Renal cortex interstitium (tissue), 11 donors: ENCODE measurements around the gene SLC25A3. TPM values are rescaled to one million over a fixed set of nuclear protein-coding genes. Genes with fewer than 3 reads are reported as not detected.
"Not testable (repeated sequence)": the region's sequence is repeated elsewhere in the genome, so short reads cannot be mapped to it uniquely, and the experiment has no call there.

Experiments
- DNase-seq, 11 donors: peaks; one replicate each; pipeline ENCODE4 v3.0.0-alpha.2; 2013; ENCODE audit warnings: low read depth in 9 of 11, low spot score in 4 of 11; ENCODE audit errors: extremely low read depth in 1 of 11
- polyA plus RNA-seq, 3 donors: library from polyadenylated mRNA; unstranded; fragments of 120-200 nt; gene quantifications; one replicate each; pipeline ENCODE4 v1.2.1, GENCODE V29; 2013; ENCODE audit not compliant: insufficient read length in 3 of 3

Gene SLC25A3
- polyA plus RNA-seq, 3 donors = 575 to 775 (median 658) TPM

DNA sequence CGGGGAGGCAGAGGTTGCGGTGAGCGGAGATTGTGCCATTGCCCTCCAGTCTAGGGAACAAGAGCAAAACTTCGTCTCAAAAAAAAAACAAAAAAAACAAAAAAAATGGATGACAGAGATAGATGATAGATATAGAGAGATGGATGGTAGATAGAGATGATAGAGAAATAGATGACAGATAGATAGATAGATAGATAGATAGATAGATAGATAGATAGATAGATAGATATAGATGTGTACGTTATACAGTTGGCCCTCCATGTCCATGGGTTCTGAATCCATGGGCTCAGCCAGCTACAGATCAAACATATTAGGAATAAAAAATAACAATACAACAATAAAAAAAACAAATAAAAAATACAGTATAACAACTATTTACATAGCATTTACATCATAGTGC lies 12.8 kb upstream of the SLC25A3 start:
- no peak for DNase-seq

DNA sequence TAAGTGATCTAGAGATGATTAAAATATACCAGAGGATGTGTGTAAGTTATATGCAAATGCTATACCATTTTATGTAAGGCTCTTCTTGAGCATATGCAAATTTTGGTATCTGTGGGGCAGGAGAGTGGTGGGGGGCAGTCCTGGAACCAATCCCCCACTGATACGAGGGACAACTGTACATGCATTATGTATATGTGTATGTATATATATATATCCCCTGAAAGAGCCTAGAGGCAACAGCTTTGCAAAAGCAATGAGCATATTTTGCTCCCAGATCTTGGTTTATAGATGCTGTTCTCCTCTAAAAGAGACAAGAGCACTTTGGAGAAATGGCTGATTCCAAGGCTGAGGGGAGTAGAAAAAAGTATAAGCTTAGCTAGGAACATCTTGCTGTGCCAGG lies 12.4 kb upstream of the SLC25A3 start:
- no peak for DNase-seq

DNA sequence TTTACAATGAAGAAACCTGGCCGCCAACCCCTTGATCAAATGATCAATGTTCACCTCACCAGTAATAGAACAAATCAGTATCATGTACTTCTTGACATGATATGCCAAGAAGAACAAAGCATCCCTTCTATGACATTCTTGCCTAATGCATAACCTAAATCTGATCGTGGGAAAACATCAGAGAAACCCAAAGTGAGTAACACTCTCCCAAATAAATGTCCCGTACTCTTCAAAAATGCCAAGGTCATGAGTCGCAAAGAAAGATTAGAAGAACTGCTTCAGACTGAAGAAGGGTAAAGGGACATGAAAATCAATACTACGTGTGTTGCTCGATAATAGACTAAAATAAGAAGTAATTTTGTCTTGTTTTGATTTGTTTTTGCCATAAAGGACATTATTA lies 11.4 kb upstream of the SLC25A3 start:
- no peak for DNase-seq

DNA sequence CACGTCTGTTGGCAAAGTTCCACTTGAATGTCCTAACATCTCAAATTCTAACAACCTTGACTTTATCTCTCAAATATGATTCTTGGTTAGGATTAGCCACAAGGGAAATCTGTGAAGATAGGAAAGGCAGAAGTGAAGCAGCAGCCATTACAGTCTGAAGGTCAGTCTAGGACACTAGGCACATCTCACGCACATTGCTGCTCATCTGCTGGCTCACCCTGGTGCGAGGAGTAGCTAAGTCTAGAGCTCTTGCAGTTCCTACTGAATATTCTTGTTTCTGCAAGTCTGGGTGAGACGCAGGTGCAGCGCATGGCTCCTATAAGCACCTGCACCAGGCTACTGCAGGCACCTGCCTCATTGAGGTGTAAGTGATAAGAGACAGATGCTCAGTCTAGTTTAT lies 6.4 kb upstream of the SLC25A3 start:
- DNase-seq = no peak

DNA sequence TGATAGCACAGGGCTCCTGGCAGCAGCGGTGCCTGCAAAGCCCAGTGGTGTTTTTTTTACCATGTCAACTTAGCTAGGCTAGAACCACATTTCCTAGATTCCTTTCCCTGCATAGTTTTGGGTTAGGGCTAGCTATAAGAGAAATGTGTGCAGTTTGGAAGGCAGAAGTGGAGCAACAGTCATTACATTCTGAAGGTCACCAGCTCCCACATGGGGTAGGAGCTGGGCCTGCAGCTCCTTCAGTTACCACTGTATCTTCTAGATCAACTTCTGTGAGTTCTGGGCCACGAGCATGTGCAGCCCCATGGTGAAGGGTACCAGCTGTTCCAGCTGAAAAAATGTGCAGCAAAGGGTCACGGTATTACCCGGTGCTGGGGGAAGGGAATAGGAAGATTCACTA lies 2.3 kb upstream of the SLC25A3 start:
- DNase-seq = no peak

DNA sequence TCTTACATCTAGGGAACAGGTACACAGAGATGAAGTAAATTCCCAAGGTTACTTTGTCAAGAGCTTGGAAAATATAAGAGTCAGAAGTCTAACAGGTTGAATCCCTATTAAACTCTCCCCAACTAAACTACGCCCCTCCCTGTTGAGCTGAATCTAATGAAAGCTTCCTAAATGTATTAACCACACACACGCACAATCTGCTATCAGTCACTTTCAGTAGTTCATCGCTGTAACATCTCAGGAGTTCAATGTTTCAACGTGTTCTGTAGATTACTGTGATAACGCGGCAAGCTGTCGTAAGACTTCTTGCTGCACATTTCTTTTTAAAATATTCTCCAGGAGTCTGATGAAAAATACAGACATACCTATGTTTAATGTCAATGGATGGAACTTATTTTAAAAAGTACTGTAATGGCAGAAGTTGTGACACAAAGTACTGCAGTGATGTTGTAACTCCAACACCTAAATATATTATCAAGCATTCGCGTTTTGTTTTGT lies 612 bp upstream of the SLC25A3 start:
- no peak for DNase-seq

DNA sequence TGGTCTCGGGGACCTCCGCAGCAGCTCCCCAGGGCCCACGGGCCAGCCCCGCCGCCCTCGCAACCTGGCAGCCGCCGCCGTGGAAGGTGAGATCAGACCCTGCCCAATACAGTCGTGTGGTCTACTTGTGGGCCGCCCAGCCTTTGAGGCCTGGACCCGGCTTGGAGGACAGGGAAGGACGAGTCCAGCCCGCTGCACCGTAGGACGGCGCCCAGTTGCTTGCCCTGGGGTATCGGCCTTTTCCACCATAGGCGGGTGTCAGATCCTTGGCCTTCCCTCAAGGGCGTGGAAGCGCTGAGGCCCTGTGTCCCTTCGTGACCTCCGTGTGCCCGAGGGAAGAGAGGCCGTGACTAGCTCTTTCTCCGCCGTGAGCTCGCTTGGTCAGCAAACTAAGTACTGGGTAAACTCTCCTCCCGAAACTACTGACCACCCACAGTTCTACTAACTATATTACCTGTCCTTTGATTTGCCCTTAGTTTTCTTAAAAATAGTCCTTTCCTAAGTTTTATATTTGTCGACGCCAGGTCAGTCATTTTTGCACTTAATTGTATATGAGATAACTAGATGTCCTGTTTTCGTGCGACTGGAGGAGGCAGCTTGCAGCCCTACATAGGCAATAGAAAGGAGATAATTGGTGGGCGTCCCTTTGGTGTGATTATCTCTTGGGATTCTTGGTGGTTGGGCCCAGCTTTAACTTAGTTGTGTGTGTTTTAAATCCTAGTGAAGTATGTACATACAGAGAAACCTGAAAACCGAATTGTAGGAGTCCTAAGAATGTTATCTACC lies 757 bp downstream of the SLC25A3 start:
- peak in 2 of 11 donors; percentile 21 to 22 for DNase-seq

DNA sequence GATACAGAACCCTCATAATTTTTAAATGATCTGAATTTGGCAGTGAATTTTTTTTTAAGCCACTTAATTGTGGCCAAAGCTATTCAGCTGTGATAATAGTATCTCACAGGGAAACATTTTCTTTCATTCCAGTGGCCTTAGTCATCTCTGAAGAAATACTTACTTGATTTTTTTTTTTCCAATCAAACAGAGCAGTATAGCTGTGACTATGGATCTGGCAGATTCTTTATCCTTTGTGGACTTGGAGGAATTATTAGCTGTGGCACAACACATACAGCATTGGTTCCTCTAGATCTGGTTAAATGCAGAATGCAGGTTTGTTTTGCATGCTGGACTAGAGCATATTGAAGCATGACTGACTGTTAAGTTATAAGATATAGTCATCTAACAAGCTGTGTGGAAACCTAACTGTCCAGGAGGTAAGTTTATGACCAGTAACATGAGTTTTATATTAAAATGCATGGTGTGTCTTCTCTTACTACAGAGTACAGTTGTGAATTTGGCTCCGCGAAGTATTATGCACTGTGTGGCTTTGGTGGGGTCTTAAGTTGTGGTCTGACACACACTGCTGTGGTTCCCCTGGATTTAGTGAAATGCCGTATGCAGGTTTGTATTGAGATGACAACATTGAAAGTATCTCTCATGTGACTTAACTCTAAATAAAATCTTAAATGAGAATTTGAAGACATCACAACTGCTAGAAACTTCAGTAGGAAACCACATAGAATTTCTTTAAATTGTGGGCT lies 1.9 kb downstream of the SLC25A3 start:
- no peak for DNase-seq

DNA sequence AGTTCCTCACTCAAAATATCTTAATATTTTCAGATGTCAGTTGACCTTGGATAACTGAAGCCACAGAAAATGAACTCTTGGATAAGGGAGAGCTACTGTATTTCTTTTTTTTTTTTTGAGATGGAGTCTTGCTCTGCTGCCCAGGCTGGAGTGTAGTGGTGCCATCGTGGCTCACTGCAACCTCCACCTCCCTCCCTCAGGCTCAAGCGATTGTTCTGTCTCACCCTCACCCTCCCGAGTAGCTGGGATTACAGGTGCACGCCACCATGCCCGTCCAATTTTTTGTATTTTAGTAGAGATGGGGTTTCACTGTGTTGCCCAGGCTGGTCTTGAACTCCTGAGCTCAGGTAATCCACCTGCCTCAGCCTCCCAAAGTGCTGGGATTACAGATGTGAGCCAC lies 3.8 kb downstream of the SLC25A3 start:
- DNase-seq = not testable (repeated sequence)

DNA sequence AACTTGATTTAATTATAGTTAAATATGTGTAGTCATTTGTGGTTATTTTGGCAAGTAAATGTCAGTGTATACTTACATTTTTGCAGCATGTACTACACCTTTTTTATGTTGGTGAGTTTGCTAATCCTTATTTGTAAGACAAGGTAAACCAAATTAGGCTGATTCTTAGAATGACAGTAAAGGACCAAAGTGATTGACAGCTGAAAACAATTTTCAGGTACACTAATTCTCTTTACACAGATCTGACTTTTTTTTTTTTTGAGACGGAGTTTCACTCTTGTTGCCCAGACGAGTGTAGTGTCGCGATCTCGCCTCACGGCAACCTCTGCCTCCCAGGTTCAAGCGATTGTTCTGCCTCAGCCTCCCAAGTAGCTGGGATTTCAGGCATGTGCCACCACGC lies 8.4 kb downstream of the SLC25A3 start:
- no peak for DNase-seq

DNA sequence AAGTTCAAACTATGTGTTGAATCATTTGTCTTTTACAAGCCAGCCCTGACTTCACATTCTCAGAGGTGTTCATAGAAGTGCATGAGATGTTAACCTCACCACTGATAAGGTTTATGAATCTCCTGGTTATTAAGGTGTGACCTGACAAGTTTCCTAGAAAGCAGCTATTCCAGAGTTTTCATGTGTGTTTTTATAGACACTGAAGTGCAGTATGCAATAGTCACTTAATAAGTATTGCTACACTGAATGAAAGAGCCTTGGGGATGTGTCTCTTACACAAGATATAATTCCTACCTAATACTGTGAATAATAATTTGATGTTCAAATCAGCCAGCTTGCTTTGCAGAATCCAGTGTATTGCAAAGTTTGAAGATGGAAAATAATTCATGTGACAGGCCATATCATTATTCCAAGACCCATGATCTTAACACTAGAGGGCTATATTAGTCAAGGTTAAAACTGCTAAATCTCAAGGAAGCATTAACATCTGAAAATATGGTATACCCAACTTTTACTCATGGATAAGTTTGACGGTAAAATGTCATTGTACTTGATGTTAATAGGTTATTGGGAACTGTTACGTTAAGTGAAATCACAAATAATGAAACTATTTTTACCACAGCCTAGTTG lies 13.0 kb downstream of the SLC25A3 start:
- no peak for DNase-seq

DNA sequence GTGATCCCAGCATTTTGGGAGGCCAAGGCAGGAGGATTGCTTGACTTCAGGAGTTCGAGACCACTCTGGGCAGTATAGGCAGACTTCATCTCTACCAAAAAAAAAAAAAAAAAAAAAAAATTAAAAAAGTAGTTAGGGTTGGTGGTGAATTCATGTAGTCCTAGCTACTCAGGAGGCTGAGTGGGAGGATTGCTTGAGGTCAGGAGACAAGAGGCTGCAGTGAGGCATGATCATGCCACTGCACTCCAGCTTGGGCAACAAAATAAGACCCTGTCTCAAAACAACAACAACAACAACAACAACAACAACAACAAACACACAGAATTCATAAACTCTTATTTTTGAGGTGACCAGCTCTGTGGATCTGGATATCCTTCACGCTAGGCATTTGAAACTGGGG lies 17.1 kb downstream of the SLC25A3 start:
- DNase-seq = no peak

DNA sequence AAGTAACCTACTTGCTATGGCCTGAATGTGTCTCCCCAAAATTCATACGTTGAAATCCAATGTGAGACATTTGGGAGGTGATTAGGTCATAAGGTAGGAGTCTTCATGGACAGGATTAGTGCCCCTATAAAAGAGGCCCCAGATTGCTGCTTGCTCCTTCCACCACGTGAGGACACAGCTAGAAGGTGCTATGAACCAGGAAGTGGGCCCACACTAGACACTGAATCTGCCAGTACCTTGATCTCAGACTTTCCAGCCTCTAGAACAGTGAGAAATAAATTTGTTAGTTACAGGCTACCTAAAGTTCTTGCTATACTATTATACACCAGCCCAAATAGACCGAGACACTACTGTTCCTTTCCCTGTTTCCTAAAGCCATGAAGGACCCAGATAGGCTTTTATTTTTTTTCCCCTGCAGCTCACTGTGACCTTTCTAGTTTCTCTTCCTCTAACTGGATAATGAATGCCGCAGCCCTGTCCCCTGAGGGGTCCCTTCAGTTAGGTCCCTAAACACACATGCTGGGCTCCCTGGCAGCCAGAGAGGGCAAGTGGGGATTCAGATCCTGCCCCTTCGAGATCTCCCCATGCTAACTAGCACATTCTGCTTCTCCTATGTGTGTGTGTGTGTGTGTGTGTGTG lies 19.3 kb downstream of the SLC25A3 start:
- DNase-seq = no peak

DNA sequence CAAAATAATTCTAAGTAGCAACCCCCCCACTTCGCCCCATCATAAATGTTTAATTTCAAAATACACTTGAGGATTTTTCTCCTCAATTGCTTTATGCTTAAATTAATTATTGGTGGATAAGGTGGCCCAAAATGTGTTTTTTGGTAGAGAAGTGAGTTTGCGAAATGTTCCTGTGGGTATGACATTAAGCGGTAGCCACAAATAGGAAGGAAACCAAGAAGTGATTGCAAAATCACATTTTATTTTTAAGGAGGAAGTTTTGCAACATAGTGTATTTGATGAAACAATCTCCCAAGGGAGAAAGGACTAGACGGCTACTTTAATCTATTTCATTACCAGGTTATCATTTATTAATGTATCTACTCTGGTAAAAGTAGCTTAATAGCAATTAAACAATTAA lies 25.5 kb downstream of the SLC25A3 start:
- DNase-seq = no peak

DNA sequence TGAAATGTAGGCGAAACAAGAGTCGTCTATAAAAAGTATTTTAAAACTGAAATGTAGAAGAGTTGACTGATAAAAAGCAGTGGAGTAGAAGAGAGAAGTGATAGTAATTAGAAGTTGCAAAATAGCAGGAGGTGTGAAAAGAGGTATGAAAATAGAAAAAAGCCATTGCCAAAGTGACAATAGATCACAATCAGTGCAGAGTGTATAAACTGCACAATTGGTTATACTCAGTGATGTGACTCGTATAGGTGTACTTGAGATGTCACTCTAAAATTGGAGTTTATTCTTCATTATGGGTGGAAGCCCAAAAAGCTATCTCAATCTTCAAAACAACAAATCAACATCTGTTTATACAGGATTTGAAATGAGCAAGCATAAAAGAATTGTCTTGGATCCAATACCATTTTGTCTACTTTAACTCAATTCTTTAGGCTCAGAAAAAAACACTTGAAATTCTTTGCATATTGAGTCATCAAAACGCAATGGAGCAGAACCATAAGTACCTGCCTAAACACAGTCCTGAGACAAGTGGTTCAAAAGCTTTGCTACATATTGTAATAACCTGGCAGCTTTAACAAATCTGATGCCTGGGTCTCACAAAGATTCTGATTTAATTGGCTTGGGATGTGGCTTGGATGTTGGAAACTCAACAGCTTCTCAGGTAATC lies 42.3 kb downstream of the SLC25A3 start:
- DNase-seq = peak in 2 of 11 donors; percentile 21 to 27

DNA sequence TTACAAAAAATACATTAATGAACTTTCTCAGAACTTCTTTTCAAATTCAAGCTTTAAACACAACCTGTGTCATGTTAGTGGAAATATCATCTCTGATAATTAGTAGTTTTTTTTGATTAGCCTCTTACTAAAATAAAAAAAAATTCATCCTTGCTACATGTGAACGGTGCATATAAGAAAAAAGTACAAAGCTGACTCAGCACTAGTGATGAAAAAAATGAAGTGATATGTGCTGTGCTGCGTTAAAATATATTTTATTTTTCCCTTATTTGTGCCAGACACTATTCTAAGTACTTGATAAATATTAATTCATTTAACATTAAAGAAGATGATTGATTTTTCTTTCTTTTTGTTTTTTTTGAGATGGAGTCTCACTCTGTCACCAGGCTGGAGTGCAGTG lies 43.6 kb downstream of the SLC25A3 start:
- no peak for DNase-seq

DNA sequence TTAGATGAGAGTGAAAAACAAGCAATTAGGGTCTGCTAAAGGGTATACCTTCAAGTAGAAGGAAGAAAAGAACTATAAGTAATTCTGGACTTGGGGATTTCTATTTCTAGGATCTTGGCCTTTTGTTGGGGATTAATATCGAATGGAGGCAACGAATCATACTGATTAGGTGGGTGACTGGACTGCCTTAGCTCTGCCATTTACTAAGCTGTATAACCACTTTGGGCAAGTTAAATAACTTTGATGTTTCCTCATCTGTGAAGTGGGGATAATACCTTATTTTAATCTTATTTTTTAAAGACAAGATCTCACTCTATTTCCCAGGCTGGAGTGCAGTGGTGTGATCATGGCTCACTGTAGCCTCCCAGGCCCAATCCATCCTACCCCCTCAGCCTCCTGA lies 44.5 kb downstream of the SLC25A3 start:
- no peak for DNase-seq

DNA sequence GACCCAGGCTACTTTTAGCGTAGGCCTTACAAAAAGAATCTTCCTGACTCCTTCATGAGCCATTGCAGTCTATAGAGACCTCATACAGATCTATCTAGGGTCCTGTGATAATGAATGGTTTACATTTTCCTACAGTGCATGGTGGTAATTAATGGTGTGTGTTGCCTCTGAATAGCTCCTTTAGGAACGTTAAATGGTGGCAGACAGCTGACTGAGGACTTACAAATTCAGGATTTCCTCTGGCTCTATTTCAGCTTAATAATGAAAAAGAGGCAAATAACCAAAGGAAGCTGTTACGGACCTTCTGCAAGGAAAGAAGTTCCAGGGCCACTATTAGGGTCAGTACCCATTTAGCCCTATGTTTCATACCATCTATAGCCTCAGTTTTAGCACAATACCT lies 46.0 kb downstream of the SLC25A3 start:
- no peak for DNase-seq

DNA sequence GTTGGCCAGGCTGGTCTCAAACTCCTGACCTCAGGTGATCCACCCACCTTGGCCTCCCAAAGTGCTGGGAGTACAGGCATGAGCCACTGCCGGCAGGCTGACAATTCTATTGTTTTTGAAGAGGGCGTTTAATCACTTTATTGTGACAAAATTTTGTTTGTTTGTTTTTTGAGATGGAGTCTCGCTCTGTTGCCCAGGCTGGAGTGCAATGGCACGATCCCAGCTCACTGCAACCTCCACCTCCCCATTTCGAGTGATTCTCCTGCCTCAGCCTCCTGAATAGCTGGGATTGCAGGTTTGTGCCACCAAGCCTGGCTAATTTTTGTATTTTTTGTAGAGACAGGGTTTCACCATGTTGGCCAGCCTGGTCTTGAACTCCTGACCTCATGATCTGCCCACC lies 49.3 kb downstream of the SLC25A3 start:
- DNase-seq = not testable (repeated sequence)
